Loucy (cell line): Measurements from ENCODE around the gene GPR61.
A peak's percentile ranks its signal among the peaks of the same experiment; 100 is the strongest.

Experiments
- EZH2phosphoT487 ChIP-seq: fragments of 200-600 bp; IDR thresholded peaks from 2 replicates; pipeline ENCODE4 v1.6.1; 2018; ENCODE audit warnings: antibody characterized with exemption, mild to moderate bottlenecking, moderate library complexity, borderline replicate concordance
- TF ChIP-seq, protein P1 (sequence below): fragments of 200-600 bp; sonication (generic); conservative IDR thresholded peaks from 2 replicates; pipeline ENCODE4 v1.5.1; 2014; ENCODE audit warnings: mild to moderate bottlenecking, antibody characterized with exemption, low read length

DNA sequence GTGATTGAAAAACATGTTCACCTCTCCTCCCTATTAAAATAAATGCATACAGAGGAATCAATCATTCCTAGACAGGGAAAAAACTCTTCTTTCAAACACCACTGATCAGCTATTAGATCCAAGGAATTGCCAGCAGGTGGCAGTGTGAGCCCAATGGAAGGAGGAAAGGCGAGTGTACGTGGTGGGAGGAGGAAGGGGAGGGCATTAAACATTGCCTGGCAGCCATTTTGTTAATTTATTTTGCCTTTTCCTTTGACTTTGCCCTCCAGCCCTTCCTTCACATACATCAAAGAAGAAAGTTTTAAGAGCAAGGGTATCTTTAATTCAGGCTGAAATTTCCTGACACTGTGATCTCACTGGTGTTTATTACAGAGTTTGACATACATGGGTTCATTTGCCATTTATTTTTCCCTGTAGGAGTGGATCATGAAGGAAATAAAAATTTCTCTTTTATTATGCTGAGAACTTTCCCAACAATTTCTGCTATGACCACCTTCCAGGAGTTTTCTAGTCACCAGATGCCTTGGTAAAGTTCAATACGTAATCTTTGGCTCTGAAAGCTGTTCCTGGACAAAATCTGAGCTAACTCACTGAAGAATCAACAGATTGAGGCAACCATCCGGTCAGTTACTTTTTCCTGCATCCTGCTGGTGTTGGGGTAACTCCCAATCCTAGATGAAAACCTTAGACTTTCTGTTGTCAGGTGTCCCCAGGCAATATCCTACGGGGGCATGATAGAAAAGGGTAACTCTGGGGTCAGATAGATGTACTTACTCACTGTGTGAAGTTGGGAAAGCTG, 6.8 kb downstream of the GPR61 start:
- TF ChIP-seq, protein P1, sequence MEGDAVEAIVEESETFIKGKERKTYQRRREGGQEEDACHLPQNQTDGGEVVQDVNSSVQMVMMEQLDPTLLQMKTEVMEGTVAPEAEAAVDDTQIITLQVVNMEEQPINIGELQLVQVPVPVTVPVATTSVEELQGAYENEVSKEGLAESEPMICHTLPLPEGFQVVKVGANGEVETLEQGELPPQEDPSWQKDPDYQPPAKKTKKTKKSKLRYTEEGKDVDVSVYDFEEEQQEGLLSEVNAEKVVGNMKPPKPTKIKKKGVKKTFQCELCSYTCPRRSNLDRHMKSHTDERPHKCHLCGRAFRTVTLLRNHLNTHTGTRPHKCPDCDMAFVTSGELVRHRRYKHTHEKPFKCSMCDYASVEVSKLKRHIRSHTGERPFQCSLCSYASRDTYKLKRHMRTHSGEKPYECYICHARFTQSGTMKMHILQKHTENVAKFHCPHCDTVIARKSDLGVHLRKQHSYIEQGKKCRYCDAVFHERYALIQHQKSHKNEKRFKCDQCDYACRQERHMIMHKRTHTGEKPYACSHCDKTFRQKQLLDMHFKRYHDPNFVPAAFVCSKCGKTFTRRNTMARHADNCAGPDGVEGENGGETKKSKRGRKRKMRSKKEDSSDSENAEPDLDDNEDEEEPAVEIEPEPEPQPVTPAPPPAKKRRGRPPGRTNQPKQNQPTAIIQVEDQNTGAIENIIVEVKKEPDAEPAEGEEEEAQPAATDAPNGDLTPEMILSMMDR, result peak; percentile 91
- TF ChIP-seq EZH2phosphoT487, result no peak
